Measurements from ENCODE around the gene PRR12.

PRR12 gene, protein sequence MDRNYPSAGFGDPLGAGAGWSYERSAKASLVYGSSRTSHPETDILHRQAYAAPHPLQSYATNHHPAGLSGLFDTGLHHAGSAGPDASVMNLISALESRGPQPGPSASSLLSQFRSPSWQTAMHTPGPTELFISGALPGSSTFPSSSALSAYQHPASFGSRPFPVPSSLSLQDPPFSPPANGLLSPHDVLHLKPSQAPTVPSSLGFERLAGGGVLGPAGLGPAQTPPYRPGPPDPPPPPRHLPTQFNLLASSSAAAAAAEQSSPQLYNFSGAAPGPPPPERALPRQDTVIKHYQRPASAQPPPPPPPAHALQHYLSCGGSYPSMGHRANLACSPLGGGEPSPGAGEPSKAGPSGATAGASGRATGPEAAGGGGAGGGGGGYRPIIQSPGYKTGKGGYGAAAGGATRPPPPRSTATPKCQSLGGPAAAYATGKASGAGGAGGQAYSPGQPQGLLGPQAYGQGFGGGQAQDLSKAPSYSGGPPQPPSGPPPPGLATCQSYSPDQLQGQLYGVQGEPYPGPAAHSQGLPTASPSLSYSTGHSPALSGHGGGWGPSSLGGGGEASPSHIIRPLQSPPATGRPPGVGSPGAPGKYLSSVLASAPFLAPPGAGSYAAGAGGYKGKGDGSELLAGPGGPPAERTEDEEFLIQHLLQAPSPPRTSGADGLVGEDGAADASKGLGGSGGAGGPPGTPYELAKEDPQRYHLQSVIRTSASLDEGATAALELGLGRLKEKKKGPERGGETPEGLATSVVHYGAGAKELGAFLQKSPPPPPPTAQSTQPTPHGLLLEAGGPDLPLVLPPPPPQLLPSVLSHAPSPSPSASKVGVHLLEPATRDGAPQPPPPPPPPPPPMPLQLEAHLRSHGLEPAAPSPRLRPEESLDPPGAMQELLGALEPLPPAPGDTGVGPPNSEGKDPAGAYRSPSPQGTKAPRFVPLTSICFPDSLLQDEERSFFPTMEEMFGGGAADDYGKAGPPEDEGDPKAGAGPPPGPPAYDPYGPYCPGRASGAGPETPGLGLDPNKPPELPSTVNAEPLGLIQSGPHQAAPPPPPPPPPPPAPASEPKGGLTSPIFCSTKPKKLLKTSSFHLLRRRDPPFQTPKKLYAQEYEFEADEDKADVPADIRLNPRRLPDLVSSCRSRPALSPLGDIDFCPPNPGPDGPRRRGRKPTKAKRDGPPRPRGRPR (N-terminal part only)

DNA sequence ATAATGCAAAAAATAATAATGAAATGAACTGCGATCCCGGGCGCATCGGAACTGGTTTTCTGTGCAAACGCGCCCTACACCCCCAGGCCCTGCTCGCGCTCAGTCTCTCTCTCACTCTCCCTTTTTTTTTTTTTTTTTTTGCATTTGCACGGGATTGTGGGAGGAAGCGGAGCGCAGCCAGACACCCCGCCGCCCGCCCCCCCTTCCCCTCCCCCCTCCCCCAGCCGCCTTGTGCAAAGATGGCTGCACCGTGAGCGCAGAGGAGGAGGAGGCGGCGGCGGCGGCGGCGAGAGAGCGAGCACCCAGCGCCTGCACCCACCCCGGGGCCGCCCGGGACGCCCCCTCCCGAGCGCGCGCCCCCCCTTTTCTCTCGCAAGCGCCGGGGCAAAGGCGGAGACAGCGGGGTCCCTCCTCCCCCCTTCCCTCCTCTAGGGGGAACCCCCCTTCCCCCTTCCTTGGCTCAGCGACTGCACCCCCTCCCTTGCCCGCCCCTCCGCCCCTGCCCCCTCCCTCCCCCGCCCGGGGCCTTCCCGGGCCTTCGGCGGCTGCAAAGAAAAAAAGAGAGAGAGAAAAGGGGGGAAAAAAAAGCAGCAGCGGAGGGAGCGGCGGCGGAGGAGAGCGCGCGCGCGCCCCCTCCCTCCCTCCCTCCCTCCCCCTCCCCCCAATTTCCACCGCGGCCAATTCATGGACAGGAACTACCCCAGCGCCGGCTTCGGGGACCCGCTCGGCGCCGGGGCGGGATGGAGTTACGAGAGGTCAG is at the start of gene PRR12:
Gene PRR12 (plus strand): TSS at position 212 of the 760 bp plus-strand sequence. CDS start 473 bp downstream, at position 685.
- DNase-seq, result peak; percentile 69

DNA sequence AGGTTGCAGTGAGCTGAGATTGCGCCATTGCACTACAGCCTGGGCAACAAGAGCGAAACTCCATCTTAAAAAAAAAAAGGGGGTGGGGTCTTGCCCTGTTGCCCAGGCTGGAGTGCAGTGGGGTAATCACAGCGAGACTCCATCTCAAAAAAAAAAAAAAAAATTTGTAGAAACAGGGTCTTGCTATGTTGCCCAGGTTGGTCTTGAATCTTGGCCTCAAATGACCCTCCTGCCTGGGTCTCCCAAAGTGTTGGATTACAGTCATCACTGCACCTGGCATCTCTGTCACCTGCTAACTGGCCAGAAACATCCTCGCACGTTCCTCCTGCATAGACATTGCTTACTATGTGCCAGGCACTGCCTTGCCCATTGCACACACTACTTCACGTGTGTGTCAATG is 49.1 kb upstream of the PRR12 start:
- no peak for DNase-seq

GRCh38 chr19:49542446-49542845 is 48.5 kb upstream of the PRR12 start:
- no peak for DNase-seq

DNA sequence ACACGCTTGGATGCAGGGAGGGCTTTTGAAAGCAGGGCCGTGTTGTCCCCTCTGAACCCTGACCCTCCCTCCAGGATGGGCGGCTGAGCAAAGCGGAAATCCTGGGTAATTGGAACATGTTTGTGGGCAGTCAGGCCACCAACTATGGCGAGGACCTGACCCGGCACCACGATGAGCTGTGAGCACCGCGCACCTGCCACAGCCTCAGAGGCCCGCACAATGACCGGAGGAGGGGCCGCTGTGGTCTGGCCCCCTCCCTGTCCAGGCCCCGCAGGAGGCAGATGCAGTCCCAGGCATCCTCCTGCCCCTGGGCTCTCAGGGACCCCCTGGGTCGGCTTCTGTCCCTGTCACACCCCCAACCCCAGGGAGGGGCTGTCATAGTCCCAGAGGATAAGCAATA is 48.0 kb upstream of the PRR12 start:
- DNase-seq, result no peak

DNA sequence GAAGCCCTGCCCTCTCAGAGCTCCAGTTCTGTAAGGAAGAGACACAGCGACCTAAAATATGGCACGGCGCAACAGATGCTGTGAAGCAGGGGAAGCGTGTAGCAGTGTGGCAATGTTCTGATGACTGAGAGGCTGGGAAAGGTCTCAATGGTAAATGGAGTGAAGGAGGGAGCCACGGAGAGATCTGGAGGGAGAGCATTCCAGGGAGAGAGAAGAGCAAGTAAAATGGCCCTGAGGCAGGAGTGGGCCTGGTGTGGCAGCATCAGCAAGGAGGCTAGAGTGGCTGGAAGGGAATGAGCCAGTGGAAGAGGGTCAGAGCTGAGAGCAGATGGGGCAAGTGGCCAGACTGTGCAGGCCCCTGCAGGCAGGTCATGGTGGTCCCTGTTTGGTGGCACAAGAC is 46.8 kb upstream of the PRR12 start:
- no peak for DNase-seq

DNA sequence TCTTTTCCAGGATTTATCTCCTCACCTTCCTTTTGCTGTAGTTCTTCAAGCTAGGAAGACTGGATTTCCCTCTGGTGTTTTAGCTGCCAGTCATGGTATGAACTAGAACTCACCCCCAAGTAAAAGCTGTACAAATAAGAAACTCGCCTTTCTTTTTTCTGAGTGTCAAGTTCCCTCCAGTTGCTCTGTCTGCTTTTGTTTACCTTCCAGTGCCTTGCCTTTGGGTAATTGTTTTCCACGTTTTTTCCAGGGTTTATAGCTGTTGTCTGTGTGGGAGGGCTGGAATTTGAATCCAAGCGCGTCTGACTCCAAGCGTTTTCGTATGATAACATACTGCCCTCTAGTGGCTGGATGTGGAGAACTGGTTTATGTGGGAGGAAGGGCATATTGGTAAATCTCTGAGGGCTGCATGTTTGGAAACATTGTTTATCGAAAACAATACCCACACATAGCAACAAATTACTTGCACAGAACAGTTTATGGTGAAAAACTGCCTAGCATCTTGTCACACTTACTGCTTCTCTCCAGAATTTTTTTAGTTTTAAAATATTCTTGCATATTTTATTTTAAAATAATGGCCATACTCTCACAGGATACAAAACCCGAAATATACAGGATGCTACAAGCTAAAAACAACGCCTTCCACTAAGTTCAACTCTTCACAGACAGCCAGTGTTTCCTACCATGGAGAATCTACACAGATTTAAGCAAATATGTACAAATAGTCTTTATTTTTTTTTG is 44.0 kb upstream of the PRR12 start:
- DNase-seq, result peak; percentile 26

DNA sequence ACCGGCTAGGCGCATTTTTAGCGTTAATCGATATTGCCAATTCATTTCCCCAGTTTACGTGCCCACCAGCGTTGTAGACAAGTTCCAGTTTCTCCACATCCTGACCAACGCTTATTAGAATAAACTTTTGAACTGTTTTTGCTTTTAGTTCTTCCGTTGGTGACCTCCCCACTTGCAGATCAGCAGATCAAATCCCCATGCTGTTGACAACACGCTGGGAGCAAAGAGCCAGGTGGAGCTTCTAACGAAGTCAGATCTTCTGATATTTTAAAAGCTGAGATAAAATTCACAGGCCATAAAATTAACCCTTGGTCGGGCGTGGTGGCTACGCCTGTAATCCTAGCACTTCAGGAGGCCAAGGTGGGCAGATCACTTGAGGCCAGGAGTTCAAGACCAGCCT is 41.9 kb upstream of the PRR12 start:
- no peak for DNase-seq

- no peak for DNase-seq
Observed at GRCh38 chr19:49551531-49551930, 39.5 kb upstream of the PRR12 start.

DNA sequence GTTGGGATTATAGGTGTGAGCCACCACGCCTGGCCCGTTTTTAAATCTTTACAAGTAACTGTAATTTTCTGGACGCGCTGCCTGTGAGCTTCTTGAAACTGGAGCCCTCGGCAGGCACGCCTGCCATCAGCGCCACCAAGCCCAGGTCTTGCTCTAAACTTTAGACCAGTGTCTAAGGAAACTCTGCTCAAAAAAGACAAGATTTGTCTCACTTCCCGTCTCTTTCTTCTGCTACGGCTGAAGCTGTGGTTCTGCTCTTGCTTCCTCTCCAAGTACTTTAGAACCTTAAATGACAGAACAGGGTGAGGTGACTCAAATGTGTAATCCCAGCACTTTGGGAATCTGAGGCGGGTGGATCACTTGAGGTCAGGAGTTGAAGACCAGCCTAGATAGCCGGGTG is 38.2 kb upstream of the PRR12 start:
- DNase-seq, result no peak

DNA sequence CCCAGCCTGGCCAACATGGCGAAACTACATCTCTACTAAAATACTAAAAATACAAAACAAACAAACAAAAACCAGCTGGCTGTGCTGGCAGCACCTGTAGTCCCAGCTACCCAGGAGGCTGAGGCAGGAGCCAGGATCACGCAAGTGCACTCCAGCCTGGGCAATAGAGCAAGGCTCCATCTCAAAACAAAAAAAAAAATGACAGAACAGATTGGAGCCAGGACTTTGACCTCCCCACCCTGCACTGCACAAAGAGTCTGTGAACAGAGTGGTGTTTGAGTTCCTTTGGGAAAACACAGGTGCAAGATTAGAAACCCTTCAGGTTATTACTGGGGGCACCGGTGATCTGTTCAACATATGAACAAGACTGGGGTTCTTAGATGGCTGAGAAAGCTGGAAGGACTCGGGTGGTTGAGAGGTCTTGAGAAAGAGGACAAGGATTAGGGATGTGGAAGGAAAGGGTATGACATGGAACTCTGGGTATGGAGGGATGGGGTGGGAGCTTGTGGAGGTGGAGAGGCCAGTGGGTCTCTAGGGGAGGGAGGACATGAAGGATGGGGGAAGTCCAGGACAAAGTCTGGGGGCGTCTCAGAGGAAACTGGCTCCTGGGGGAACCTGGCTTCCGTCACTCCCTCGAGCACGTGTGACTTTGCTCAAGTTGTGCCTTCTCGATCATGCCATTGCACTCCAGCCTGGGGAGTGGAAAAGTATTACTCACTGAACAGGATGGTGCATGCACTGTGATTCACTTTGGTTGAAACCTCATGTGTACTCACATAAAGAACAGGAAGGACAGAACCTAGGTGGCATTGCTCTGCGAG is 37.3 kb upstream of the PRR12 start:
- DNase-seq, result no peak

DNA sequence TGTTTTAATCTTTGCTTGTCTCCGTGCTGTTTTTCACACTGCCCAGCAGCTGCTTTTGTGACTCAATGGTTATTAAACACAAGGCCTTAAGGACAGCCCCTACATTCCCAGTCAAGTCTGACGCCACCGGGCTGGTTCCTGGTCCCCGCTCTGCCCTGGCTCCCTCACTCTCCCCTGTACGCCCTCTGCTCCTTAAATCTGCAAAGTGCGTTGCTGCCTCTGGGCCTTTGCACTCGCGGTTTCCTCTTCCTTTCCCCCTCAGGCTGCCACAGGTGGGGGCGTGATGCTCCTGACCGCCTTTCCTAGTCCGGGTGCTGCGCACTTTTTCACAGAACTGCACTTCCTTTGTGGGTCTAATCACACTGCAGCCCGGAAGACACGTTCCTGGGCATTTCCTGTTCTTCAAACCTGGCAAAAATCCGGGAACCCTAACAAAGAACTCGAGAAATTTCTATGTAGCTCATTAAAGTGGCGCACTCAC is 36.2 kb upstream of the PRR12 start:
- DNase-seq, result no peak

- DNase-seq, result no peak
Observed at GRCh38 chr19:49555600-49556411, 35.2 kb upstream of the PRR12 start.

GRCh38 chr19:49556412-49557398 is 34.3 kb upstream of the PRR12 start:
- no peak for DNase-seq

DNA sequence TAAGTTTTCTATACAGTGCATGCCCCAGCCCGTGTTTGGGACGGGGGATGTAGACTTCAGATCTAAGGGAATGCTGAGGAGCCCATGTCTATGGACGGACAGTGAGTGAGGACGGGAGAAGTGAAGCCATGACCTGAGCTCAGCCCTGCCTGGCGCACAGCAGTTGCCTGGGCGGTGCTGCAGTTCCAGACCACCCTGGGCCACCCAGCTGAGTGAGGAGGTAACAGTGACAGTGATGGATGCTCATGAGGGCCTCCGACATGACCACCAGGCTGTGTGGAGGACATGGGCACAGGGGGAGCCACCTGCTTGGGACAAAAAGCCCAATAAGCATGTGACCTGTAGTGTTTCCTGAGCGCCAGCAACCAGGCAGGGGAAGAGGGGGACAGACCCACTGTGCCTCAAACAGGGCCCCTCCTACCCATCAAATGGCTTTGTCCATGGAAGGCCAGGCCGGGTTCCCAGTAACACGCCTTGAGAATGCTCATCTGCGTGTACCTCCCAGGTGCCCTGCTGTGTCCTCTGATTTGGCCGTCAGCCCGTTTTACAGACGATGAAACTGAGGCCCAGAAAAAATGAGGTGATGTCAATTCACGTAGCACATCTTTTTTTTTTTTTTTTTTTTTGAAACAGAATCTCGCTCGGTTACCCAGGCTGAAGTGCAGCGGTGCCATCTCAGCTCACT is 33.2 kb upstream of the PRR12 start:
- DNase-seq, result no peak

GRCh38 chr19:49558591-49558990 is 32.4 kb upstream of the PRR12 start:
- DNase-seq, result no peak

DNA sequence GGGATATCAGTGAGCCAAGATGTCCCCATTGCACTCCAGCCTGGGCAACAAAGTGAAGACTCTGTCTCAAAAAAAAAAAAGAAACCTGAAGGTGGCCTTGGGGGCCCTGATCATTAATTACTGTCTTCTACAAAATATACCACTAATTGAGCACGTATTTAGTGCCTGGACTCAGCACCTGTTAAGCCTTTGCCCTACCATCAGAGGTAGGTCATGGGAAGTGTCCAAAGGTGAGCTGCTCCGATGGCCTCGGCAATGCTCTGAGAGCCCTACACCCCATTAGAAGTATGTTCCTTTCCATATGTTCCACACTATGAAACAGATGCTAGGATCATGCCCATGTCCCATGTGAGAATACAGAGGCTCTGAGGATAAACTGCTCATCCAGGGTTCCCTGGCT is 31.5 kb upstream of the PRR12 start:
- no peak for DNase-seq

- no peak for DNase-seq
Observed at GRCh38 chr19:49559928-49560327, 31.1 kb upstream of the PRR12 start.

DNA sequence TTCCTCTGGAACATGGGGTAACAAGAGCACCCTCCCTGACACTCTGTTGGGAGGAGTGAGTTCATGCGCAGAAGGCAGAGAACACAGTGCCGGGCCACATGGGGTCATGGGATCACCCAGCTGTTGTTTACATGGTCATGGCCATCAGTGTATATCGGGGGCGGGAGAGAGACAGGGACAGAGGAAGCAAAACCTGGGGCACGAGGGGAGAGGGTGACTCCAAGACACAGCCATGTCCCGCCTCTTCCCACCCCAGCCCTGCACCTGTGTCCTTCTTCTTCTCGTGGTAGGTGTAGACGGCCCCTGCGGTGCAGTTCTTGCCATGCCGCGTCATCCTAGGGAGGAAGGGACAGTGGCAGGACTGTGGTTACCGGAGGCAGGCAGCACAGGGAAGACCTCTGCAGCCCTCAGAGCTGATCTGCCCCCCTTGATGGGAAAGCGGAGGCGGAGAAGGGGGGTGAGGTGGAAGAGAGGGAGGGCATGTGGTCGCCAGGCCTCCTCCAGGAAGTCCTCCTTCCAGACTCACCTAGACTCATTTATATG is 30.6 kb upstream of the PRR12 start:
- DNase-seq, result no peak

All from GF-D8 (cell line).